Inflammatory macrophage treated with lipopolysaccharide for 4 hours (primary cell): Measurements from ENCODE around the gene PDGFA.
"Not testable (repeated sequence)": the region's sequence is repeated elsewhere in the genome, so short reads cannot be mapped to it uniquely, and the experiment has no call there.

Experiments used
- DNase-seq: peaks from one replicate; pipeline ENCODE4 v3.0.0-alpha.2; 2020

Gene PDGFA

DNA sequence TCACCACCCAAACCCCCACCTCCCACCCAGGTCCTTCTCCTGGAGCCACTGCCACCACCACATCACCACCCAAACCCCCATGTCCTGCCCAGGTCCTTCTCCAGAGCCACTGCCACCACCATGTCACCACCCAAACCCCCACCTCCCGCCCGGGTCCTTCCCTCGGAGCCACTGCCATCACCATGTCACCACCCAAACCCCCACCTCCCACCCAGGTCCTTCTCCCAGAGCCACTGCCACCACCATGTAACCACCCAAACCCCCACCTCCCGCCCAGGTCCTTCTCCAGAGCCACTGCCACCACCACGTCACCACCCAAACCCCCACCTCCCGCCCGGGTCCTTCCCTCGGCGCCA, 31.9 kb upstream of the PDGFA start:
- DNase-seq, result not testable (repeated sequence)

DNA sequence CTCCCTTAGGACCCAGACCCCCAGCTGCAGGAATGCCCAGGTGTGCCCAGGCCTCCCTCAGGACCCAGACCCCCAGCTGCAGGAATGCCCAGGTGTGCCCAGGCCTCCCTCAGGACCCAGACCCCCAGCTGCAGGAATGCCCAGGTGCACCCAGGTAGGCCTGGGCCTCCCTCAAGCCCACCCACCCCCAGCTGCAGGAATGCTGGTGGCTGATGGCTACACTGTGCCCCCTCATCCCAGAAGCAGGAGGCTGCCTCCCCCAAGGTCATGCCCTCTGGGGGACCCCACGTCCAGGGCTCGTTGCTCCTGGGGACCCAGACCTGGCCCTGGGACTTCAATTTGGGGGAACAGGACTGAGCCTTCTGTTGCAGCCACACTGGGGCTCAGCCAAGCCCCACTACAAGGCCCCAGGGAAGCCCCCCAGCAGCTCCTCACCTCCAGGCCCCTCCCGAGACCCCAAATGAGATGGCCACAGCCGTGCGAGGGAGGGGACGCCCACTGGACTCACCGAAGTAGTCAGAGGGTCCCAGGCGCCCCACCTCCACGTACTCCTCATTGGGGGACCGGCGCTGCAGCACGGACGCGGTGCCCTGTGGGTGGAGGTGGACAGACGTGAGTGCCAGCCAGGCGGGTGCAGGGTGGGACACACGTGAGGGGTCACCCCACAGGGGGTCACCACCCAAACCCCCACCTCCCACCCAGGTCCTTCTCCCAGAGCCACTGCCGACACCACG, 31.4 kb upstream of the PDGFA start:
- no peak for DNase-seq

DNA sequence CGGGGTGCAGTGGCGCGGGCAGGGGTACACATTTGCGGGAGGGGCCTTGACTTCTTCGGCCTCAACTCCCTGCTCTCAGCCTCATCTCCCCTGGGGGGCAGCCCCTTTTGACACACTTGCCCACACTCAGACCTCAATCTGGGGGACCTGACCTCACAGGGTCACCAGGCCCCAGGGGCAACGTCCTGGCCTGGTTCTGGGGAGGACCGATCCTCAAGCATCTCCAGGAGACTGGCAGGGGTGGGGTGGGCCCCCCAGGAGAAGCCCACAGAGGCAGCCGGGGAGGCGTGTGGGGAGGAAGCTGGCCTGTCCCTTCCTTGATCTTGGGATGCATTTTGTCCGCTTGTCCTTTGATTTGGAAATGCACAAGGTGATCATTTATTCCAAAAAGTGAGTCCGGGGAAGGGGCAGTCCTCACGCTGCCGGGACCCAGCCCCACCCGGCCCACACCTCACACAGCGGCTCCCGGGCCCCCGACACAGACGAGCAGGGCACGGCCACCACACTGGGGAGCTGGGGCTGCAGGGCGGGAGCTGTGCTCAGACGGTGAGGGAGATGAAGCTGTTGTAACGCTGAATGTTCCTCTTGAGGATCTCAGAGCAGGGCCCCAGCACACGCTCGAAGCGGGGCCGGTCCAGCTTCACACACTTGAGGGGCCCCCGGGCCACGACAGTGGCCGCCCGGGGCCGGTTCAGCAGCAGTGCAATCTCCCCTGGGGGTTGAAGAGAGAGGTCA, 30.4 kb upstream of the PDGFA start:
- no peak for DNase-seq

DNA sequence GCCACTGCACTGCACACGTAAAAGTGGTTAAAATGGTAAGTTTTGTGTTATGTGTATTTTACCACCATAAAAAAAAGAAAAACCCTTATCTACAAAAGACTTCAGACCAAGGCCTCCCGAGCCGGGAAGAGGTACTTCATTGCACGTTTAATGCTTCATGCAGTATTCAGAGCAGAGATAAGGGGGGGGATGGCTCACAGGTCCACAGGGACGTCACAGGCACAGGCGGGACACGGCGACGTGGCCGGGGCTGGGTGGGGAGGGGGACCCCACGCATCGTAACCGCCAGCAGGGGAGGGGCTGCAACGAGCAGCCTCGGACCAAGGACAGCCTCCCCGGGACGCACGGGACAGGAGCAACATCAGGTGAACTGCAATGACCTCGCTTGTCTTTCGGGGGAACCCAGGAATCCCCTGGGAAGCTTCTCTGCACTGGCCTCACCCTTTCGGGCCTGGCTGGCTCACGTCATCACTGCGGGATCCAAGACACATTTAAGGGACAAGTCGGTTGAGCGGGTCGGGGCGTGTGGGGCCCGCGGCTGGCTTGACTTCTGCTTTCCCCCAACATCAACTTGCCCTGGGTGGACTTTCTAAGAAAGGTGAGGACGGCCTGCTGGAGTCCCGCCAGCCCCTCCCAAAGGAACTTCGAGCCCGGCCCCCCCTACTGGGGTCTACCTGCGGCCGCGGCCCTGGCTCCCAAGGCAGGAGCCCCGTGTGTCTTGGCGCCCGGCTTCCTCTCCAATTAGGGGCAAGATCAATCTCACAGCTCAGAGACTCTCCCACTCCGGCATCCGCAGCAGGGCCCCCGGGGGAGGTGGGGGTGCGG, 29.6 kb upstream of the PDGFA start:
- no peak for DNase-seq

DNA sequence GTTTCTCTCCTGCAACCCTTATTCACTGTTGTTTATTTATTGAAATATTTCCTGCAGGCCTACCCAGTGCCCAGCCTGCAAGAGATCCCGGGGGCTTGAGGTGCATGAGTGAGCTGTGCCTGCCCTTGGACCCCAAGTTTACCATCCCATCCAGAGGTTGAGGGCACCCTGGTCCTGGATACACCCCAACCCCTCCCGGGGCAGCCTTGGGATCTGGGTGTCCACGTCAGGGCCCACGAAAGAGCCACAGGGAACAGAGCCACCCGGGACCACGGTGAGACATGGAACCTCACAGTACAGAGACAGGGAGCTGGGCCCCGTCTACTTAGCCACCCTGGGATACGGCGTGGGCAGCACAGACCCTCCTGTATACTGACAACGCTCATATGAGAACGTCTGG, 28.8 kb upstream of the PDGFA start:
- no peak for DNase-seq

DNA sequence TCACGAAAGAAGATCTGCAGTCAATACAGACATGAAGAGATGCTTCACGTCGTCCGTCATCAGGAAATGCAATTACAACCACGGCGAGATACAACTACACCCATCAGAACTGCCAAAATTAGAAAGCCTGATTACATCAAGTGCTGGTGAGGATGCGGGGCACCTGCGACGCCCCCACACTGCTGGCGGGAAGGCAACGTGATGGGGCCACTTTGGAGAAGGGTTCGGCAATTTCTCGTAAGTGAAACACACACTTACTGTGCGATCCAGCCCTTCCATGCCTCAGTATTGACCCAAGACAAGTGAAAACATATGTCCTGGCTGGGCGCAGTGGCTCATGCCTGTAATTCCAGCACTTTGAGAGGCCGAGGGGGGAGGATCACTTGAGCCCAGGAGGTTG, 25.8 kb upstream of the PDGFA start:
- no peak for DNase-seq

DNA sequence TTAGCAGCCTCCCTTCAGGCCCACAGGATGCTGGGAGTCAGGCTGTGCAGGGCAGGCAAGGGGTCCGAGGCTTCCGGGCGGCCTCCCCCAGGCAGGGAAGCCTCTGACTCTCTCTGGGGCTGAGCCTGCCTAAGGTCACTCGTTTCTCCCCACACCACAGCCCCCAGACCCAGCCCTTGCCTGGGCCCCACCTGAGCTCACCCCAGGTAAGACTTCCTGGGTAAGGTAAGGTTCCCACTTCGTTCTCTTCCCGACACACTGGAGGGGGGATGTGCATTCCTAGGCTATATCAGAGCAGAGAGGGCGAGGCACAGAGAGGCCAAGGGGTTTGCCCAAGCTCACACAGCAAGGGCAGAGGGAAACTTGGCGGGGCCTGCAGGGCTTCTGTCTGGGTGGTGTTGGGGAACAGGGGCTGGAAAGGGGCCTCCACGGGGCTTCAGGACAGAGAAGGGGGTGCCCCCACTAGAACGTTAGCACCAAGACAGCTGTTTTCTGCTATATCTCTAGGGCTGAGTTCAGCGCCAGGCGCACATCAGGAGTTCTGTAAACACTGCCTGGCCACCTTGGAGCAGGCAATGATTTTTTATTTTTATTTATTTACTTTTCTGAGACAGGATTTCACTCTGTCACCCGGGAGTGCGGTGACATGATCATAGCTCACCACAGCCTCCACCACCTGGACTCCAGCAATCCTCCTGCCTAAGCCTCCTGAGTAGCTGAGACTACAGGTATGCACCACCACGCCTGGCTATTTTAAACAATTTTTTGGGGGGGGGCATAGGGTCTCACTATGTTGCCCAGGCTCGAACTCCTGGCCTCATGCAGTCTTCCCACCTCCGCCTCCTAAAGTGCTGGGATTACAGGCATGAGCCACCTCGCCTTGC, 24.9 kb upstream of the PDGFA start:
- DNase-seq, result no peak

DNA sequence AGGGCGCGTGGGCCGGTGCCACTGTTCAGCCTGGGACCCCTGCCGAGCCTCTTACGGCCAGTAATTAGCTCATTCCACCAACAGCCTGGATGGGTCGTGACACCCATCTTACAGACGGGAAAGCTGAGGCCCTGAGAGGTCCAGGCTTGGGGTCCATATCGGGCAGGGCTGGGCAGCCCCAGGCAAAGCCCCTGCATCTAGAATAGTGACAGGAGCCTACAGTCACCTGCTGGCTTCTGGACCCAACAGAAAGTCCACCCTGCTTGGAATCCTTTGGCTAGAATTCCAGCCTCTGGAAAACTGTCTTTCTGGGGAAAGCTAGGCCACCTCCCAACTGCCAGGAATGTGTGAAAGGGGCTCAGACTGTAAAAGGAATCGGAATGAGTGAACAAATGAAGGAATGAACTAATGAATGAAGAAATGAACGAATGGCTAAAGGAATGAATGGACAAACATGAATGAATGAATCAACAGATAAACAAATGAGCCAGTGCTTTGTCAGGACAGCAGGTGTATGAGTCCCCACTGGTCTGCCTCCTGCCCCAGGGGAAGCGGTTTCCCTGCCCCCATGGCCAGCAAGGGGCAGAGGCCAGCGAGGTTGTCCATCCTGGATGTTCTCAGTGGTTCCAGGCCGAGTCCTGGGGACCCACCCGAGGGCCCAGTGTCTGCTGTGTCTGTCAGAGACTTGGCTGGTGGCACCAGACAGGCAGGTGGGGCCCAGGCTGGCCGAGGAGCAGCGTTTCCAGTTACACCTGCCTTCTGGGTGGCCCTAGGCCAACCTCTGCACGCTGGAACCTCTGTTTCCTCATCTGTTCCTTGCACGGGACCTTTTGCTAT, 24.1 kb upstream of the PDGFA start:
- DNase-seq, result no peak

DNA sequence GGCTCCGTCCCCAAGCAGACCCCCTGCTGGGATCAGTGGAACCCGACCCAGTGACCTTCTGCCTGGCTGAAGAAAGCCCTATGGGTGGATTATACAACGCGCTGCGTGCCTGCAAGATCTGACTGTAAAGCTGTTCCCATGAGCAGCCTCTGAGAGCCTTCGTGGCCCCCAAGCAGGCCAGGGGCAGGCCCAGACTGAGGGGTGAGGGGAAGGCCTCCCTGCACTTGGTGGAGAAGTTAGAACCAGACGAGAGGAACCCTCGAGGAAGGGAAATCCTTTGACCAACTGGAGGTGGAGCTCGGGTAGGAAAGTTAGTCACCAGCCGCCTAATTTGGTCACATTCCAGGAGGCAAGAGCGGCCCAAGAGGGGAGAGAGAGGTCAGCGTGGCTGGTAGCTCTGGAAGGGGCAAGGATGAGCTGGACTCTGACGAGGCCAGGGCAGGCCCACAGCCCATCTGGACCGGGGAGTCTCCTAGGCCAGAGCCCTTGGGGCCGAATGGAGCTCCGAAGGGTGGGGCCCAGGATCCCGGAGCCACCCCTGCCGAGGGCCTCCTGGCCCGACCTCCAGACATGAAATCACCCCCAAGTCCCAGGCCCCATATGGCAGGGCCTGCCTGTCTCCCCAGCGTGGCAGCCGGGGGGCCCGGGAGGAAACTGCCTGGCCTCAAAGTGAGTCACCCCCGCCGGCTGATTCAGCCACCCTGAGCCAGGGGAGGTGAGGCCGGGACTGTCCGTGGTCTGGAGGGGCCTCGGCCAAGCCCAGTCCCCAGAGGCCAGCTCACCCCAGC, 23.3 kb upstream of the PDGFA start:
- no peak for DNase-seq

DNA sequence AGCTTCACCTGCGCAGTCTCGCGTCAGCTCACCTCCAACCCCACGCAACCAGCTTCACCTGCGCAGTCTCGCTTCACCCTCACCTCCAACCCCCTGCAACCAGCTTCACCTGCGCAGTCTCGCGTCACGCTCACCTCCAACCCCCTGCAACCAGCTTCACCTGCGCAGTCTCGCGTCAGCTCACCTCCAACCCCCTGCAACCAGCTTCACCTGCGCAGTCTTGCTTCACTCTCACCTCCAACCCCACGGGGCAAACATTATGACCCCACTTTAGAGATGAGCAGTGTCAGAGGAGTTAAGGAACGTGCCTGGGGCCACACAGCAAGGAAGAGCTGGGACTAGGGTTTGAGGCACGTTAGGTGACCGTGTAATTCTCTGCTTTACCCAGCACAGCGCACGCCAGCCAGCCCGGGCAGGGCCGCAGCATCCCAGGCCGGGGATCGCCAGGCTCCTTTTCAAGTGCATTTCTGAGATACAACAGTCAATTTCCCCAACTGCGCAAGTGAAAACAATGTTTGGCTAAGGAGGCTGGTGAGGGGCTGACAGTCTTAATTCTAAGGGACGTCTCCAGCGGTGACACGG, 22.6 kb upstream of the PDGFA start:
- DNase-seq, result no peak

DNA sequence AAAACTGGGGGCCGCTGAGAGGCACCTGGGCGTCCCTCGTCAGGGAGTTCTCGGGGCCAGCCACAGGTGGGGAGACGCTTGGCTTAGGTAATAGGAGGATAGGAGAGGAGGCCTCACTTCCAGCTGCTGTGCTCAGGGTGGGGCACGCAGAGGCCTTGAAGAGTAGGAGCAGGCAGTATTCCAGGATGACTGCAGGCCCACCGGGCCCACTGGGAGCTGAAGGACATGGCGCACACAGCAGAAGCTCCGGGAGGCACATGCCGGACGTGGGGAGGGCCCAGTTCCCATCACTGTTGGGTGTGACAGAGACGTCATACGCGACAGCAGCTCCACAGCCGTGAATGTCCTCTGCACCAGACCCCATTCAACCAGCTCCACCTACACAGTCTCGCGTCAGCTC, 22.0 kb upstream of the PDGFA start:
- no peak for DNase-seq

DNA sequence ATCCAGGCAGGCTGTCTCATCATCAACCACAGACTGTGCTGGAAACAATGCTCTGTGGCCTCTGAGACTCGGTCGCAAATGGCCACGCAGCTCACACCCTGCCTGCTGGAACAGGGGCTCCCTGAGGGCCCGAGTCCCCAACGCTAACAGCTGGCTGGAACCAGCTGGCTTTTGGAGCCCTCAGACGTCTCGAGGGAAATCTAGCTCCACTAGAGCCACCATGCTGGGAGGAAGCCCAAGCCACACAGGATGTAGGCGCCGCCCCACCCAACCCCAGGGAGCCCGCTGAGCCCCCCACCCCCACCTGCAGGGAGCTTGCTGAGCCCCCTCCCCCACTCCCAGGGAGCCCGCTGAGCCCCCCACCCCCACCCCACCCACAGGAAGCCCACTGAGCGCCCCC, 21.4 kb upstream of the PDGFA start:
- DNase-seq, result no peak

DNA sequence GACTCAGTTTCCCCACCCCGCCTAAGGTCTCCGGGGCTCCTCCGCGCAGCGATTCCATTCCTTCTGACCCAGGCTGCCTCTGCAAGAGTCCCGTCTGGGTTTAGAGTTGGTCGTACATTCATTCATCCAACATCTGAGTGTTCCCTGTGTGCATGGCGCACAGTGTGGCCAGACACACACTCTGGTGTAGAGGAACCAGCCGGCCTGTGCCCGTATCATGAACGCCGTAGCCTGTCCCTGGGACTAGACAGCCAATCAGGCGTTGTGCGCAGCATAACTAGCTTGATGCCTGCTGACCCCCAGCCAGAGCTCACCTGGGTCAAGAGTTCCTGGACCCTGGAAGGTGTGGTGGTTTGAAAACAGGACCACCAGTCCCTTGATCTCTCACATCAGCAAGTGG, 20.9 kb upstream of the PDGFA start:
- DNase-seq, result no peak

DNA sequence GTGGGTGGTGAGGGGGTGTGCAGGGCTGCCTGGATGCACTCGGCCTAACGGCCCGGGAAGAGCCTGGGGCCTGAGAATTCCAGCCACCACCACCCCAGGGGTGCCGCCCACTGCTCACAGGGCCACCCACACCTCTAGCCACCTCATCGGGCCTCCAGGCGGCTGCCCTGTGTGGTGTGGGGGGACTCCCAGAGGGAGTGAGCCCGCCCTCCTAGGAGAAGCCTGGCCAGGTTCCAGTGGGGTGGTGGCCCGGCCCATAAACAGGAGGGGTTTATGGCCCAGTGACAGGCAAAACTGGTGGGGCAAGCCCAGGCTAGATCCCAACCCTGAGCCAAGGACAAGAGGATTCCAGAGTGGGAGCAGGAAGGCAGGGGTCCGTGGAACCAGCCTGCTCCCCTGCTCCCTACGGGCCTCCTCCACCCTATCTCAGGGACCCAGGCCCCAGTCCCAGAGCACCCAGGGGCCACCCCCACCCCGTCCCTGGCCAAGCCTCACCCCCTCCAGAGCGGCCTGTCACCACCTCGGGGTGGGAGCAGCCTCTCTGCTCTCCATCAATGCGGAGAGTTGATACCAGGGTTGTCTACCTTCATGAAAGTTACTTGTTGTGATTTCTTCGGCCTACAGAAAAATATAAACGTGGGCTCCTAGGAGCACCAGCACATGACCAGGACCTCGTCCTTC, 20.2 kb upstream of the PDGFA start:
- no peak for DNase-seq

DNA sequence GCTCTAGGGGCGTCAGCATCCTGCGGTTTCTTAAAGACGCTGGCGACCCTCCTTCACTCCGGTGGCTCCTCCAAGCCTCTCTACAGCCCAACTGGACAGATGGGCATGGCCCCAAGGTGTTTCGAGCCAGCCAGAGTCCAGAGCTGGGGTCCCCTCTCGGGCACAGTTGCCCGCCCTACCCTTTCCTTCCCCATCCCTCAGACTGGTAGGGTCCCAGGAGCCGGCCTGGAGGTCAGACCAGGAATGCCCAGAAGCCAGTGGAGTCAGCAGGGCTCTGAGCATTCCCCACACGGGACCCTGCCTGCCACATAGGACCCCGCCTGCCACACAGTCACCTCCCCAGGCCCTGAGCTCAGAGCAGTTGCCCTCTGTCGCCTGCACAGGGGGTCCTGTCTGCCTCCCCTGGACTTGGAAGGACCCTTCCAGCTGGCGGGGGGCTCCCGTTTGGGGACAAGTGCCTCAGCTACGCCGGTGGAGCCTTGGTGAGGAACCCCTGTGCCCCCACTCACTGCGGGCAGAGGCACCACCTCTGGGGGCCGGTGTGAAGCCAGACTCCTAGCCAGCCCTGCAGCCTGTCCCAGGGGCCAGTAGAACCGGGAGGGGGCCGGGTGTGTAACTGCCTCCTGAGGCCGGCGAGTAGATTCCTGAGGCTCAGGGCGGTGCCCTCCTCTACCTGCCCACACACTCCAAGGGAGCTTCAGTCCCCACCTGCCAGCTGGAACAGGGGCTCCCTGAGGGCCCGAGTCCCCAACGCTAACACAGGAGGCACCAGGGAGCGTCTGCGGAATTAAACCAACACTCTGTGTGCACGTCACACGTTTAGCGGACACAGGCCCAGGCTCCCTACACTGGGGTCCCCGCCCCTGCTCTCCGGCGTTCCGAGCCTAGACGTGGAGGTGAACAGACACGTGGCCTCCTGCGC, 19.4 kb upstream of the PDGFA start:
- DNase-seq, result no peak

DNA sequence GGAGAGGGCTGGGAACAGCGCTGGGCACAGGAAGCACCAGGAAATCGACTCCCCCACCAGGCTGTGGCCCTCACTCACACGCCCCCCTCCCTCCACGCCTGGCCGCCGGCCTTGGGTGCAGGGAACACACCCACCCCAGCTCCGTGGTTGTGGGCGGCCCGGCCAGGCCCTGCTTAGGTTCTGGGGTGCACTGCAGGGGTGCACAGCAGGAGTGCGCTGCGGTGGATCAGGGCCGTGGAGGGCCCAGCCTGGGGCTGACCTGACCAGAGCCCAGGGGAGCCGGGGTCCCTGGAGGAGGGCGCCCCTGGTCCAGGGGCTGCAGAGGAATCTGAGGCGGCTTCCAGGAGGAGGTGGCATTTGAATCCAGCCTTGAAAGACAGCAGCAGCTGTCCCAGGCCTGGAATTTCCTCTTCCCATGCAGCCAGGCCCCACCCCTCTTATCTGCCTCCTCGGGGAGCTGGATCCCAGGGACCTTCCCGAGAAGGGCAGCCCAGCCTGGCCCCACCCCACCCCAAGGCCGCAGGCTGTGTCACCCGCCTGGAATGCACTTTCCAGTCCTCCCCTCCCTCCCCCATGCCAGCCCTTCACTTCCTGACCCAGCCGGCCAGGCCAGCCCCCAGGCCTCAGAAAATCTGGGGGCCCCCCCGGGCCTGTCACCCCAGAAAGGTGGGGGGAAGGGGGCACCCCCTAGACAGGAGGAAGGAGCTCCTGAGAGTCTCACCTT, 18.4 kb upstream of the PDGFA start:
- DNase-seq, result no peak

DNA sequence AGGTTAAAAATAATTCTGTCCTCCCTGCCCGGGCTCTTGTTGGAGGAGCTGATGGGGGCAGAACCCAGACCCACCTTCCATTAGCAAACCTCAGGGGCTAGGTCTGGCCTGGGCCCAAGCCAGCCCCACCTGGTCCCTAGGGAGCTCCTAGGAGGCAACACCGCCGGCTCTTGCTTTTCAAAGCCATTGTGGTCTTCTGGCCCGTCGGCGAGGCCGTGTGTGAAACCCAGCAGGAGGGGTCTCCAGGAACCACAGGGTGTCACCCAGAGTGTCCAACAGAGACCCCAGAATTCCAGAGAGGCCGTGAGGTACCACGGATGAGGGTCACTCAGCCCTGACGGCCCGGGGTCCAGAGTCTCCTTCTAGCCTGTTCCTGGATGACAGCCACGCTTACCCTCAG, 16.6 kb upstream of the PDGFA start:
- no peak for DNase-seq

DNA sequence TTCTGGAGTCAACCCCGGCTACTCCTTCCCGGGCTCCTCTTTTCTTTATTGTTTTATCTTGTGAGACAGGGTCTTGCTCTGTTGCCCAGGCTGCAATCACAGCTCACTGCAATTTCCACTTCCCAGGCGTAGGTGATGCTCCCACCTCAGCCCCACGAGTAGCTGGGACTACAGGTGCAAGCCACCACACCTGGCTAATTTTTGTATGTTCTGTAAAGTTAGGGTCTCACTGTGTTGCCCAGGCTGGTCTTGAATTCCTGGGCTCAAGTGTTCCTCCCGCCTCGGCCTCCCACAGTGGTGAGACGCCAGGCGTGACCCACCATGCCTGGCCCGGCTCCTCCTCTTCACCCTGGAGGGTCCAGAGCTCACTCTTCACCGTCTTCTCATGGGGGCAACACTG, 15.3 kb upstream of the PDGFA start:
- no peak for DNase-seq
